ENCODE measurements around the gene CXXC4.

CXXC4 gene

DNA sequence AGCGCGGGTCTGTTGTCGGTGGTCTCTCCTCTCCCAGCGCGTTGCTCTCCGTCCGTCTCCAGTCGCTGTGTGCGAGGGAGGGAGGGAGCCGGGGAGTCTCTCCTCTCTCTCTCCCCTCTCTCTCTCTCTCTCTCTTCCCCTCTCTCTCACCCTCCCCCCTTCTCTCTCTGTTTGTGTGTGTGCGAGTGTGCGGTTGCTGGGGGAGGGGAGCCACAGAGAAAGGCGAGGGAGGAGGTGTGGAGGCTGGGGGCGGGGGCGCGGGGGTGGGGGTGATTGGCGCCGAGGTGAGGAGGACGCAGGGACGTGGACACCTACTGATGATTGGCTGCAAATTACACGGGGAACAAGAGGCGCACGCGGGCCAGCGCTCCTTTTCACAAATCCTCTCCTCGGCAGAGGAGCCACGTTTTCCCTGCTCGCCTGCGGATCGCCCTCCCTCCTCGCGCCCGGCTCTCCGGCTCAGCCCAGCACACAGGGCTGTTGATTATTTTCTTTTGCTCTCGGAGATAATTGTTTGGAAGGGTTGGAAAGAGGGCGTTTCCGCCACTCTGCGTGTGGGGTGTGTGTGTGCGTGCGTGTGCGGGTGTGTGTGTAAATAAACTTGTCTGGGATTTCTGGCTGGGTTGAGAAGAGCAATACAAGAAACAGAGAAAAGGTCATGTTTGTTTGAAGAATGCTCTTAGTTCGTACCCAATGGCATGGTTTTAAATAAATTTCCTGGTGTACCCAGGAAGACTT is at the start of gene CXXC4:
Gene CXXC4, minus strand, starts transcription at position 73 of the 738 bp plus-strand sequence. CDS start 3,092 bp downstream, outside the sequence.
- DNase-seq = peak; percentile 77

GRCh38 chr4:104533156-104533555 is 38.5 kb upstream of the CXXC4 start:
- DNase-seq = no peak

- DNase-seq = no peak
Observed at GRCh38 chr4:104532677-104533076, 38.0 kb upstream of the CXXC4 start.

- no peak for DNase-seq
Observed at GRCh38 chr4:104531390-104531789, 36.7 kb upstream of the CXXC4 start.

GRCh38 chr4:104530426-104530825 is 35.7 kb upstream of the CXXC4 start:
- DNase-seq = no peak

DNA sequence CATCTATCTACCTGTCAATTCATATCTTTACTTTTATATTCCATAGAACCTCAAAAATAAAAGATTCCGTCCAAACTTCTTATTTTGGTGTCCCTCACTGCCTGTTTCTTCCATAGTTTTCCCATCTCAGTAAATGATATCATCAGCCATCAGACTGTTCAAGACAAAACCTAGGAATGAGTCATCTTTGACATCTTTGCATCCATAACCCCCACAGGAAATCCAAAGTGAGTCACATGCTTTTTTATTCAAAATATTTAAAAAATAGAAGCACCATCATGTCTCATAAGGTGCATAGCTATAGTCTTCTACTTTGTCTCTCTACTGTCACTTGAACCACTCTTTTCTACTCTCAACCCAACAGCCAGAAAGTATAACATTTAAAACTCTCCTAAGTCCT is 29.9 kb upstream of the CXXC4 start:
- DNase-seq = no peak

GRCh38 chr4:104524026-104524425 is 29.3 kb upstream of the CXXC4 start:
- DNase-seq = no peak

GRCh38 chr4:104519588-104519987 is 24.9 kb upstream of the CXXC4 start:
- DNase-seq = no peak

GRCh38 chr4:104516884-104517283 is 22.2 kb upstream of the CXXC4 start:
- no peak for DNase-seq

DNA sequence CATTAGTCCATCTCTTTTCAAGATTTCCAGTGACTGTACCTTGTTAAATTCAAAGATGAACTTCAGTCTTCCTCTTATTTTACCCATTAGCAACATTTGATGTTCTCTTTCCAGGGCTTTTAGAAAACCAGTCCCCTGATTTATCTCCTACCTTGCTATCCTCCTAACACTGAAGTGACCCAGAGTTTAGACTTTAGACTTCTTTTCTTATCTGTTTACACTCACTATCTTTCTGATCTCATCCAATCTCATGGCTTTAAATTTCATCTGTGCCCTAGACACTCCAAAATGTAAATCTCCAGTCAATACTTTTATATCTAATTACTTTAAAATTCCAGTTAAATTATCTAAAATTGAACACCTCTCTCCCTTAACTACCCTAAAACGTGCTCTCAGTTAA is 13.5 kb upstream of the CXXC4 start:
- no peak for DNase-seq

GRCh38 chr4:104507112-104507511 is 12.4 kb upstream of the CXXC4 start:
- DNase-seq = no peak

DNA sequence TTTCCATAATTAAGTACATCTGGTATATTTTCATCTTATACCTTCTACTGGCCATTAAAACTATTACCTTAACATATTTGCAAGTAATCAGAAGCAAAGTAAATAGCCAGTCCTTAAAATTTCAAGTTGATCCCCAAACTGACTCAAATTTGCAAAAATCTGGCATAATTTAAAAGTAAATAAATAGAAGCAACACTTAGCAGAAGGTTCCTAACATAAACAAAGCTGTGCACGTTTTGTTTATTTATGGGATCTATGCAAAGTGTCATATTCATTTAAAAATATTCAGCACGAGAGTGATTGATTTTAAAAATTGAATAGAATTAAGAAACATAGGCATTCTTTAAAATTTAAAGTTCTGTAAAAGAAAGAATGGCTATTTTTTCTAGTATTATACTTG is 9.8 kb upstream of the CXXC4 start:
- no peak for DNase-seq

DNA sequence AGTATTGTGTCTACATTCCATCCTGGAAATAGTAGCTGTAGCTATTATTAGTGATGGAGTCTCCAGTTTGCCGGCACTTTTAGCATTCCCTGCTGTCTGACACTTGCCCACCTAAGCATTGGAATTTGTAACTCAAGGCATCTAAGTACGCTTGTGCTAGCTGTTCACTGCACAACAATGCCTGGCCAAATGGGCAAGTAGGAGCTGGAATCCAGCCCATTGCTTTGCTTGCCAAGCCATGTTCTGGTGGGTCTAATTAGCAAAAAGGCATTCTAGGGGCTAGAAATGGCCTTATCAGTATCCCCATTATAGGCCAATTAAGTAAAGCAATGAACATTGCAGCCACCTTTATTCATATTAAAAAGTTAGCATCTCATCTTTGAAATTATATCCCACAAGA is 7.8 kb upstream of the CXXC4 start:
- DNase-seq = no peak

GRCh38 chr4:104501290-104501689 is 6.6 kb upstream of the CXXC4 start:
- no peak for DNase-seq

DNA sequence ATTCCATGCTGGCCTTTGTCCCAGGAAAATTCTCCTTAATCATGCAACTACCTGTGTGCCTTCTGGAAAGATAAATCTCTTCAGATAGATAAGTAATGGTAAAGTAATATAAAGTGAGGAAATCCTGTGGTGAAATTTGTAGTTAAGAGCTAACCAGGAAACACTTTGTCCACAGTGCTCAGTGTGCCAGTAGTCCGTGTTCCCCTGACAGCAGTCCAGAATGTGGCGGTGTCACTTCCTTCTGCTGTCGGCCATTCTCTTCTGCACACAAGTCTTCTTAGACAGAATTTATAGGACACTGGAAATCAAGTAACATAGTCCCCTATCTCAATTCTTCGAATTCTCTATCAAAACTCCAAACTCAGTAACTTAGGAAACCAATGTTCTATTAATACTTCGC is 5.7 kb upstream of the CXXC4 start:
- no peak for DNase-seq

- DNase-seq = no peak
Observed at GRCh38 chr4:104494185-104494584, 509 bp downstream of the CXXC4 start.

- DNase-seq = no peak
Observed at GRCh38 chr4:104493081-104493831, 1.4 kb downstream of the CXXC4 start.

- DNase-seq = peak; percentile 33
Observed at GRCh38 chr4:104492183-104492771, 2.4 kb downstream of the CXXC4 start.

GRCh38 chr4:104491481-104492182 is 3.1 kb downstream of the CXXC4 start:
- DNase-seq = no peak

DNA sequence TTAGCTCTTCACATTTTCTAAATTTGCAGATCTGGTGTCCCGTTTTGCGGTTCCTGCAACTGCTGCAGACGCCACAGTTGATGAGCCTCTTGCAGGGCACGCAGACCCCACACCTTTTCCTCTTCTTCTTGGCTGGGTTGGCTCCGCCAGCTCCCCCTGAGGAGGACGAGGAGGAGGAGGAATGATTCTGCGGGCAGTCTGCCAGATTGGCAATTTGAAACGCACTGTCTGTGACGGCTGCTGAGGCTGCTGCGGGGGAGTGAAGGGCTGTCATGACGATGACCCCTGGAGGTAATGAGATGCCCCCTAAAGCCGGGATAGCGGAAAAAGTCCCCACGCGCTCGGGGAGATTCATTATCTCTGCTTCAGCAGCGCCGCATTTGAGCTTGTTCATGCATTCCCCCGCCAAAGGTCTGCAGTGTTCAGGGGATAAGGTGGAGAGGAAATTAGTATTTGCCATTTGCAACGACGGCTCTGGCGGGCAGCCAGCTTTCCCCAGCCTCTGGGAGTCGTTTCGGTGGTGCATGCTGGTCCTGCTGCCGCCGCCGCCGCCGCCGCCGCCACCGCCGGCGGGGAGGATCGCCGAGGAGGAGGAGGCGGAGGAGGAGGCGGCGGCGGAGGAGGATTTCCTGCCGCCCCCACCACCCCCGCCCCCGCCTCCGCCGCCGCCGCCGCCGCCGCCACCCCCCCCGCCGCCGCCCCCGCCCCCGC is 3.8 kb downstream of the CXXC4 start:
- DNase-seq = peak; percentile 34

- DNase-seq = no peak
Observed at GRCh38 chr4:104490096-104490769, 4.5 kb downstream of the CXXC4 start.

GRCh38 chr4:104489731-104490095 is 5.0 kb downstream of the CXXC4 start:
- no peak for DNase-seq
